AG08396 (cell line): ENCODE measurements around the gene EPHA7.

Experiments used
- DNase-seq: peaks from one replicate; pipeline ENCODE4 v3.0.0; 2012; ENCODE audit warnings: low spot score, mixed read lengths

The EPHA7 gene

DNA sequence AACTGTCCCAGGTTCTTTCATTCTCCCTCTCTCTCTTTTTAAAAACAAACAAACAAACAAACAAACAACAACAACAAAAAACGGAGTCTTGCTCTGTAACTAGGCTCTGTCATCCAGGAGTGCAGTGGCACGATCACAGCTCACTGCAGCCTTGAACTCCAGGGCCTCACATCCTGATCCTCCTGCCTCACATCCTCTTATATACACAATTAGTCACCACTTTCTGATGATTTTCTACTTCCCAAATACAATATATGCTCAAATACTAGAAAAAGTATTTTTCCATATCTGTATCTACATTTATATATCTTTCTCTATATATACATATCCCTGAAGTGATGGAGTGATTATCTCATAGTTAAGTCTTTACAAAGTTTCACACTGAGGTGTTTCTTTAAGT lies 170.7 kb downstream of the EPHA7 start:
- no peak for DNase-seq

DNA sequence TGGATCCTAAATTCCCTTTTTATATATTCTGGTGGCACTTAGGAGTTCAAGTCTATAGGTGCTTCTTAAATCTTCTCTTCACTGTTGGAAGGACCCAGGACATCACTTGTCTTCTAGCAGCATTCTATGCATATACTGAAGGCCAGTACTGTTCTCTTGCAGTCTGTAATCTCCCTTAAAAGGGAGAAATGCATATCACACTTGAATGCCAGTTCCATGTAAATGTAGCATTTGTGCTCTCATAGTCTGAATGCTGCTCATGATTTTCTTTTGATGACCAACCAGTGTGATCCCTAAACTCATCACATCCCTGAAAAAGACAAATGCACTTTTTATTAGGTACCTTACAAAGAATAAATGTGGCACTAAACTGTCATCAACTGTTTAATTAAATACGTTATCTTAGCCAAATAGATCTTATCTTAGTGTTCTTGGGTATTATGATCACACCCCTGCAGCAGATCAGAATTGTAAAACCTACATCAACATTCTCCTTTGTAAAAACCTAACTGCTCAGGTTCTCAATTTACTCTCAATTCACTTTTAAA lies 176.1 kb downstream of the EPHA7 start:
- DNase-seq: no peak

DNA sequence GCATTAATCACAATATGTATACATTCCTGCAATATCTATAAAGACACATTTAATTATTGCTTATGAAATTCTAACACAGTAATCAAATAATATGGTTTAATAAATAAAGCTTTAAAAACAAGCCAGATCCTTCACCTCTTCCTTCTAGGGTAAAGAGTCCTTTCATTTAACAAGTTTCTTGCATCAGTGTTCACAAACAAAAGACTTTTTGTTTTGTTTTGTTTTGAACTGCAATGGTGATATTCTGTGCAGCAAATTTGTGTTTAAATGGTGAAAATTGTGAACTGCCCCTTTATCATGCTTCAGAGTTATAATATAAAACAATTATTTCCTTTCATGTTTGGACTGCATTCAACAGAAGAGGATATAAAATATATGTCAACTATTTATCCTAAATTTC lies 177.3 kb downstream of the EPHA7 start:
- no peak for DNase-seq

DNA sequence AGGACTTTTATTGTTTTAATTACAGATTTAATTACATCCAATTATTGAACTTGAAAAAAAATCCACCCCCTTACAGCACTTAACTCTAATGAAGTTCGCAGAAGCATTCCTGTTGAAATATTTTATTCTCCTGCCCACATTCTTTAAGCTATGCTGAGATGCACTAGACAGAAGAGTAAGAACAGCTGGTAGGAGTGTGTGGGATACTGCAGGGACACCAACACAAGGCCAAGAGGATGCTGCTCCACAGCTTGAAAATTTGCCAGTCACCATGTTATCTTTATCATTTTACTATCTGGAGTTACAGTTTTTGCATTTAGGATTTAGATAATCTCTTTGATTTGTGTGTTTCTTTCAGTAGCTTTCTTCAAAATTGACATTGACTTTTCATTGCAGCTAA lies 180.7 kb downstream of the EPHA7 start:
- no peak for DNase-seq

DNA sequence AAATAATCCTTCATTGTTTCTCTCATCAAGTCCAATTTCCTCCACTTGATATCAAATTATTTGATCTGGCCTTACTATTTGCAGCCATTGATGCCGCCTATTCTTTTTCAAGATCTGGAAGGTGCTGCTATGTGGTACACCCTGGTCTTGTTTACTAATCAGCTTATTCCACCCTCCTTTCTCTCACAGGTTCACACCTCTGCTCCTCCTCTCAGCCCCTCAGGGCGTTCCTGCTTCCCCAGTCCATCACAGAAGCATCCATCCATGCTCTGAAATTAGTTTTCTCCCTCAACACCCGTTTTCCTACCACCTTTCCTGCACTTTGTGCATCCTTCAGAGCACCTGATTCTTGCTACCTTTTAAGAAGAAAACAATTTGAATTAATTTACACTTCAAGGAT lies 183.6 kb downstream of the EPHA7 start:
- DNase-seq: no peak

DNA sequence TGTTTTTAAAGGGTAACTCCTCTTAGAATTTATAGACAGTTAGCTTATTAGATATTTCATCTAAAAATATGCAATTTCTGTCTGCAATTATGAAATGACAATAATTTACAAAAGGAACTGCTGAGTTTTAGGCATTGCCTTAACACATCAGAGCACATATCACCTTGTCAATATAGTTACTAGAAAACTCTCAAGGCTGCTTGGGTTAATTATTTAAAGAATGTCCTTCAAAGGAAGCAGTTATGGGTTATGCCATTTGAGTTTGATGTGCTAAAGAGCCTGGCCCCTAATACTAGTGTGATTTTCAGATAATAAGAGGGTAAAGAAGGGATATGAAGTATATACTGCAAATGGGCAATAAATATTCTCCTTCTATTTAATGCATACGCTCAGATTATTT lies 192.5 kb downstream of the EPHA7 start:
- no peak for DNase-seq

DNA sequence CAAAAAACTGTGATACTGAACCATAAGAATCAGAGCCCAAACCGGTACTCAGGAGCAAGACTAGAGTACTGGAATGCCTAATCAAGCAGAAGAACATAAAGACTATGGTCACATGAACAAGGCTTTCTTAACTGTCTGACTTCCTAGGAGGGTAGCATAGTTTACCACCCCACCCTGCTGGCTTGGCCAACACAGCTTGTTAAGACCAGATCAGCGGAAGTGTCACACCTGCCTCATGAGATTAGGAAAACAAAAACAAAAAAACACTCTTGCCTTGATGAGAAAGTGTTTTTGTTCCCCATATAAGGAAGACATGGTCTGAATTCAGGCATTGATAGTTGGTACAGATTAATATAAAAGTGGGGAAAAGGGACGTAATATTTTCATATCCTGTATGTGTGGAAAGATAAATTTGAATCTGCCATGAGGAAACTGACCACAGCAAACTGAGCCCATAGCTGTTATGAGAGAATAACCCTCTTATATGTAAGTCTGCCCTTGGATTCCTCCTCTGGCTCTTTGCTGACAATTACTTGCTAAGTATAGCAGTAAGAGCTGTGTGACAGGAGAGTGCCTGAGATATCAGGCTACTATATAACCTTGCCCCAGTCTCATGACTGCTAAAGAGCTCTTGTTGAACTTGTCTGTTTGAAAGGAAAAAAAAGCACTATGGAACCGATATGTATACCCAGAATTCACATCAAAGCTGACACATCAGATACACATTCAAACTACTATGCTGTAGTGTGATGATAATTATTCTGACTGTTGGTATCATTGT lies 197.1 kb downstream of the EPHA7 start:
- no peak for DNase-seq

DNA sequence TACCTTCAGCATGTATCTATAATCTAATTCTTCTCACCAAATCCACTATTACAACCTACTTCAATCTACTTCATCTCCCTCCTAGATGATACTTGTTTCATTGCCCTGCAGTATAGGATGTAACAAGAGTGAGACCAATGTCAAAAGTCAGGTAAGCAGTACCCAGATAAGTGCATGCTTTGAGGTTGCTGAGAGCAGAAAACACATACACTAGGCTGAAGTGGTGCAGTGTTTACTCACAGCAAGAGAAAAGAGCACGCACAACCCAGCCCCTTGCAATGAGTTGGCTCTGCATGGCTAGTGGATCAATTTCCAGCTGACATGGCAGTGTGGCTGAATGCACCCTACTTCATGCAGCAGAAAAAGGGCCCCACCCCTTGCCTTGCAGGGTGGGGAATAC lies 199.9 kb downstream of the EPHA7 start:
- DNase-seq: no peak

DNA sequence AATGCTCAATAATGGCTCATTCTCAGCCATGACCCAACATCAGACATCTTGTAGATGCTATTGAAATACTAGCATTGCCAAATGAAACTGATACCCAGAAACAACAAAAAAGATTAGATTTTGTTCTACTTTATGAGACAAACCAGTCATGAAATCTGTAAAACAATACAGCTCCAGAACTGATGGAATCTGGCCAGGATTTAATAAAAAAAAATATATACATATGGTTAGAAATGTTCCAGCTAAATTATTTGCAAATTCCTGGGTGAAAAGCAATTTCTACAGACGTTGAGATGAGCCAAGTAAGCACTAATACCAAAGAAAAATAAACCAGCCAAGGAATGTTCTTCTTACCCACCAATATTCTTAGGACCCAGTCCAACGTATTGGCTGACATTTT lies 201.3 kb downstream of the EPHA7 start:
- DNase-seq: no peak

DNA sequence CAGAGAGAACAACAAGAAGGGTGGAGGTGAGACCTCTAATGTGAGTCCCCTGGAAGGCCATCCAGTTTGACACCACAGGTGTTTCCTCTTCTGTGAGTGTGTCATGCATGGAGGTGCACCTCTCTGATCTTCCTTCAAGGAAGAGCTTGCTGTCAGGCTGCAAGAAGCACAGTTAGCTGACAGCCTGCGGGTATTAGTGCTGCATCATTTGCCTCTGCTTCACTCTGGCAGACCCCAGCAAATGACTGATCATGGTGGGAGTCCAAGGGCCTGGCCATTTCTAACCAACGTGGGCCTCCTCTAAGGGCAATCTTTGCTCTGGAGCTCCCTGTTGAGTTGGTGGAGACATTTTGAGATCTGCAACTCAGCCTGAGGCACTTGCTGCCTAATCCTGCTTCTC lies 206.3 kb downstream of the EPHA7 start:
- no peak for DNase-seq

DNA sequence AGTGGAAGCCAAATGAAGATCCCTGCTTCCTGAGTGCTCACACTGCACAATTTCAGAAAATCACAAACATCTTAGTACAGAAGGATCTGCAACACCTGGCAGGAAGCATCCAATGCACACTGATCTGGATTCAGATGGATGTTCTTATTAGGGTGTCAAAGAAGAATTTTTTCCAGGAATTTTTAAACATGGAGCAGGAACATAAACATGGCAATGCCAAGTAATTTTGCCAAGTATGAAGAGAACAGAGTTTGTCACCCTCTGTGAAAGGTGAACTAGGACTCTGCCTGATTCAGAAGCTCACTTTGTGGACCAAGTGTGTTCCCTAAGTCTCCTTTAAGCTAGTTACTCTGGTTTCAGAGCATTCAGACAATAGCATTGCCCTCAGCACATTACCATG lies 208.5 kb downstream of the EPHA7 start:
- DNase-seq: no peak

DNA sequence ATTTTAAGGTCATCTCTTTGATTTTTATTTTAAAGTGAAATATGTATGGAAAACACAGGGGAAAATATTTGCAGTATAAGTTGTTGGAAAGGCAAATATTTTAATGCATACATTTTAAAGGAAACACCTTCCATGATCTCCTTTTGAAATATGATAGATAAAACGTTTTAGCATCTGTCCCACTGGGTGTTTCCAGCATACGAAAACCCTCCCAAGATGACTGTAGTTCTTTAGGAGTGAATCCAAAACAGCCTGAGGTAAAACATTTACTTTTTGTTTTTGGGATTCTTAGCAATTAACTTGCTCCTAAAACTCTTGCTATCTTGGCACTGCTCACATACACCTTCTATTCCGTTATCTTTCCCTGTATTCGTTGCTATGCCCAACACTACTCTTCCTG lies 210.0 kb downstream of the EPHA7 start:
- DNase-seq: no peak

DNA sequence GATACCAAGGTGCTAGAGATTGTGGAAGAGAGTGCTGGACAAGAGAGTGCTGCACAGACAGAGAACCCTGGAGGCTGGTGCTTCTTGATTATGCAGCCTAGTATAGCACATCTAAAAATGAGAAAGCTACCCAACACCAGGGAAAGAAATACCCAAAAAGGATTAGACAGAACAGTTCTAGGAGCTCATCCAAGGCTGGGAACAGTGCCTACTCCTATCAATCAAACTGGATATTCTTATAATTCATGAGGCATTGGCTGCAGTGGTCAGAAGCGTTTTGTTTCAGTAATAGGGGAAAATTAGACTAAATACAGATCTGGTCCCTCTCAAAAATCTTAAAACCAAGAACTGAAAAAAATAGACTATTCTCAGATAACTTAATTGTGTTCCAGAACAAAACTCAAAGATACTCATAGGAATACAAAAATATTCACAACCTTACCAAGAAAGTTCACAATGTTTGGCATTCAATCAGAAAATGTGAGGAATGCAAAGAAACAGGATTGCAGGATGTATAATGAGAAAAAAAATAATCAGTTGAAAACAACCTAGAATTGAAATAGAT lies 222.9 kb downstream of the EPHA7 start:
- no peak for DNase-seq

DNA sequence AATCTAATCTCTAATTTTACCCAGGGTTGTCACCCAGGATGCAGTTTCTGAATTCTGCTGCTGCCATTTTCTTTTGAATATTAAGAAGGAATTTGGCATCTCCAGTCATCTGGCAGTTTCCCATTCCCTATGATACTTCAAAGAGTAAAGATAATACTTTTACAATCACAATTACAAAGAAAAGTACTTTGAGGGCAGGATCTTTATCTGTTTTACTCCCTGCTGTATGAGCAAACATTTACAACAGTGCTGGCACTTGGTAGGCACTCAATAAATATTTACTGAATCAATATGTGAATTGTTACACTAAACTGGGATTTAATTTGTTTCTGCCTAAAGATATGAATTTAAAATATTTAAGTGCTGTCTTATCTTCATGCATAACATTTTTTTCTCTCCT lies 224.9 kb downstream of the EPHA7 start:
- DNase-seq: no peak

DNA sequence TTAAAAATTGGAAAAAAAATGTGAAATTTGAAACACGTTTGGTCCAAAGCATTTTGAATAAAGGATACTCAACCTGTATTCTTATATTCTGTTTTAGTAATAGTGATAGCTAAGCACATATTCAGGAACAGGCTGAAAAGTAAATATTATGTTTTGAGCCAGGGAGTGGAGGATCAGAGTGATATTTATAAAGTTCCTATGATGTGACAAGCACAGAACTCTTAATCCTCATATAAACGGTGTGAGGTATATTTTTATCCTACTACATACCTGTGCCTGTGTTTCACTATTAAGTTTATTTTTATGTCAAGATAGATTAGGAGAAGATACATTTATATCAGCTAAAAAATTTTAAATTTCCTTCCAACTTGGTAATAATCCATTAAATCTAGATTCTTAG lies 225.5 kb downstream of the EPHA7 start:
- DNase-seq: no peak
